Naive thymus-derived CD8-positive, alpha-beta T cell (primary cell): ENCODE measurements around the gene COL4A1. TPM values are rescaled to one million over a fixed set of nuclear protein-coding genes. Genes with fewer than 3 reads are reported as not detected.

ENCODE experiments used
- ATAC-seq, 2 donors: fragments of 150-1000 bp; cut with Tn5 transposase in 1 of 2; sonication (Bioruptor Pico), chemical (Tn5 transposase) in 1 of 2; 1 replicate in 1 of 2; 2 replicates in 1 of 2; pipeline ENCODE4 v1.10.0; 2021; ENCODE audit warnings: mild to moderate bottlenecking in 2 of 2, moderate library complexity in 2 of 2
- POLR2A ChIA-PET: fragments of 350-600 bp; sonication (Branson Sonifier 250); formaldehyde crosslinking; loops from one replicate; lab custom pipeline; 2021; ENCODE audit warnings: antibody characterized with exemption; lab: Charles Lee
- DNase-seq, 10 donors: peaks; one replicate each; pipeline versions ENCODE4 v3.0.0 to v3.0.0-alpha.2; 2020 to 2022
- H3K27ac Mint-ChIP-seq, 10 donors: one replicate each; pipeline ENCODE4 v1.8.0; 2020 to 2022; ENCODE audit warnings: mild to moderate bottlenecking in 10 of 10, mixed read lengths in 10 of 10, moderate library complexity in 4 of 10, inconsistent platforms in 1 of 10
- H3K27me3 Mint-ChIP-seq, 5 donors: one replicate each; pipeline ENCODE4 v1.8.0; 2021 to 2022; ENCODE audit warnings: mixed read lengths in 5 of 5
- H3K36me3 Mint-ChIP-seq, 3 donors: one replicate each; pipeline ENCODE4 v1.8.0; 2020 to 2022; ENCODE audit warnings: mixed read lengths in 3 of 3, mild to moderate bottlenecking in 2 of 3, inconsistent platforms in 1 of 3
- H3K4me1 Mint-ChIP-seq, 4 donors: one replicate each; pipeline ENCODE4 v1.8.0; 2021 to 2022; ENCODE audit warnings: mixed read lengths in 4 of 4
- H3K4me3 Mint-ChIP-seq, 10 donors: one replicate each; pipeline ENCODE4 v1.8.0; 2020 to 2022; ENCODE audit warnings: mild to moderate bottlenecking in 10 of 10, mixed read lengths in 10 of 10, moderate library complexity in 6 of 10, inconsistent platforms in 1 of 10
- H3K9me3 Mint-ChIP-seq, 9 donors: one replicate each; pipeline ENCODE4 v1.8.0; 2020 to 2022; ENCODE audit warnings: mixed read lengths in 9 of 9, mild to moderate bottlenecking in 3 of 9, inconsistent platforms in 1 of 9, moderate library complexity in 1 of 9
- polyA plus RNA-seq, 3 donors: library from polyadenylated mRNA; unstranded; fragments of 300-500 nt; fragmentation: Illumina TruSeq; gene quantifications; one replicate each; pipeline ENCODE4 v1.2.3, GENCODE V29; 2021
- total RNA-seq, 8 experiments: library from RNA in 2 of 8; stranded (reverse) in 2 of 8; gene quantifications; one replicate each; pipeline ENCODE4 v1.2.3 and lab custom pipeline; 2021 to 2026

Gene COL4A1
- total and polyA plus RNA-seq, 5 experiments from 2014 or later, result not detected

- POLR2A ChIA-PET, result no interaction called here
- Mint-ChIP-seq H3K4me1 (peaks cover 6 to 13% (median 10%) of the 10 kb centered on the region in 4 donors), H3K27ac (peak overlapping the region in 3 of 10 donors; percentile 33 to 57 (median 36)), H3K27me3 (peaks cover 13 to 60% (median 21%) of the 10 kb centered on the region in 5 donors), H3K36me3 (peaks cover 0 to 5% (median 0%) of the 10 kb centered on the region in 3 donors), H3K4me3 (peak overlapping the region; percentile 68 to 83 (median 80)), H3K9me3 (peaks cover 2 to 15% (median 11%) of the 10 kb centered on the region in 9 donors)
- ATAC-seq (peak; percentile 68), DNase-seq (peak in 4 of 10 donors; percentile 2 to 42 (median 10))
Observed at GRCh38 chr13:110138010-110138699, 168.8 kb downstream of the COL4A1 start.

- POLR2A ChIA-PET, result no interaction called here
- peaks cover 14 to 60% (median 21%) of the 10 kb centered on the region in 5 donors for H3K27me3 Mint-ChIP-seq
- H3K36me3 Mint-ChIP-seq, result no peaks in the 10 kb centered on the region
- ATAC-seq, result peak; percentile 53 to 57
- H3K4me1 Mint-ChIP-seq, result peaks cover 6 to 13% (median 10%) of the 10 kb centered on the region in 4 donors
- H3K4me3 Mint-ChIP-seq, result peak overlapping the region; percentile 68 to 83 (median 80)
- DNase-seq, result no peak
- H3K27ac Mint-ChIP-seq, result peak overlapping the region in 3 of 10 donors; percentile 33 to 57 (median 36)
- H3K9me3 Mint-ChIP-seq, result peaks cover 2 to 10% (median 5%) of the 10 kb centered on the region in 9 donors
Observed at GRCh38 chr13:110137680-110138009, 169.3 kb downstream of the COL4A1 start.

- H3K9me3 Mint-ChIP-seq, result peaks cover 0 to 8% (median under 1%) of the 10 kb centered on the region in 9 donors
- ATAC-seq (no peak), DNase-seq (no peak)
- H3K27ac Mint-ChIP-seq, result no peak overlapping the region
- peak overlapping the region in 9 of 10 donors; percentile 51 to 83 (median 80) for H3K4me3 Mint-ChIP-seq
- POLR2A ChIA-PET, result interaction anchor here (0.6 kb wide), 1 partner anchor 1843 kb away, joined by 3 read pairs; no protein-coding TSS in a partner anchor
- H3K27me3 Mint-ChIP-seq, result peaks cover 14 to 60% (median 21%) of the 10 kb centered on the region in 5 donors
- H3K36me3 Mint-ChIP-seq, result no peaks in the 10 kb centered on the region
- peaks cover 6 to 13% (median 10%) of the 10 kb centered on the region in 4 donors for H3K4me1 Mint-ChIP-seq
Observed at GRCh38 chr13:110136660-110137585, 170.0 kb downstream of the COL4A1 start.

DNA sequence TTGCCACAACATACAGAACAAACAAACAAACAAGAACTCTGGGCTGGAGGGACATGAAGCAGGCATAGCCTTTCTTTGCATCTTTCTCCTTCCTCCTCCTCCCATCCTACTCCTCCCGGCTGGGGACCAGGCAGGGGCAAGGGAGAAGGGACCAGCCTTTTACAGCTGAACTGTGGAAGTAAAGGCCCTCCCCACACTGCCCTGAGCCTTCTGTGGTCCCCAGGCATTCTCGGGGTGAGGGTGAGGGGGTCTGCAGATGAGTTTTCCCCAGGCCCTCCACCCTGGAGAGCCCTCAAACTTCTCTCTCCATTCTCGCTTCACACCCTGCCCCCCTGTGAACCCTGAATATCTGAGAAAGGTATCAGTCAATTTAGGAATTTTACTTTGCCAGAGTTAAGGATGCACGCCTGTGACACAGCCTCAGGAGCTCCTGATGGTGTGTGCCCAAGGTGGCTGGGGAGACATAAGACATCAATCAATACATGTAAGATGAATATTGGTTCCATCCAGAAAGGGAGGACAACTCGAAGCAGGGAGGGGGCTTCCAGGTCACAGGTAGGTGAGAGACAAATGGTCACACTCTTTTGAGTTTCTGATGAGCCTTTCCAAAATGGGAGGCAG, 170.9 kb downstream of the COL4A1 start:
- H3K27ac Mint-ChIP-seq, result no peak overlapping the region
- peaks cover 6 to 13% (median 10%) of the 10 kb centered on the region in 4 donors for H3K4me1 Mint-ChIP-seq
- DNase-seq (no peak), ATAC-seq (no peak)
- peaks cover 14 to 54% (median 17%) of the 10 kb centered on the region in 5 donors for H3K27me3 Mint-ChIP-seq
- peaks cover 0 to 3% (median 0%) of the 10 kb centered on the region in 9 donors for H3K9me3 Mint-ChIP-seq
- POLR2A ChIA-PET, result no interaction called here
- H3K4me3 Mint-ChIP-seq, result peak overlapping the region in 1 of 10 donors; percentile 29
- no peaks in the 10 kb centered on the region for H3K36me3 Mint-ChIP-seq

GRCh38 chr13:110134801-110135200, 172.2 kb downstream of the COL4A1 start:
- no peaks in the 10 kb centered on the region for H3K36me3 Mint-ChIP-seq
- DNase-seq, result no peak
- no peaks in the 10 kb centered on the region for H3K9me3 Mint-ChIP-seq
- POLR2A ChIA-PET, result no interaction called here
- H3K27me3 Mint-ChIP-seq, result peaks cover 17 to 54% (median 22%) of the 10 kb centered on the region in 5 donors
- no peak for ATAC-seq
- peaks cover 6 to 13% (median 10%) of the 10 kb centered on the region in 4 donors for H3K4me1 Mint-ChIP-seq
- no peak overlapping the region for H3K4me3 Mint-ChIP-seq
- H3K27ac Mint-ChIP-seq, result no peak overlapping the region

DNA sequence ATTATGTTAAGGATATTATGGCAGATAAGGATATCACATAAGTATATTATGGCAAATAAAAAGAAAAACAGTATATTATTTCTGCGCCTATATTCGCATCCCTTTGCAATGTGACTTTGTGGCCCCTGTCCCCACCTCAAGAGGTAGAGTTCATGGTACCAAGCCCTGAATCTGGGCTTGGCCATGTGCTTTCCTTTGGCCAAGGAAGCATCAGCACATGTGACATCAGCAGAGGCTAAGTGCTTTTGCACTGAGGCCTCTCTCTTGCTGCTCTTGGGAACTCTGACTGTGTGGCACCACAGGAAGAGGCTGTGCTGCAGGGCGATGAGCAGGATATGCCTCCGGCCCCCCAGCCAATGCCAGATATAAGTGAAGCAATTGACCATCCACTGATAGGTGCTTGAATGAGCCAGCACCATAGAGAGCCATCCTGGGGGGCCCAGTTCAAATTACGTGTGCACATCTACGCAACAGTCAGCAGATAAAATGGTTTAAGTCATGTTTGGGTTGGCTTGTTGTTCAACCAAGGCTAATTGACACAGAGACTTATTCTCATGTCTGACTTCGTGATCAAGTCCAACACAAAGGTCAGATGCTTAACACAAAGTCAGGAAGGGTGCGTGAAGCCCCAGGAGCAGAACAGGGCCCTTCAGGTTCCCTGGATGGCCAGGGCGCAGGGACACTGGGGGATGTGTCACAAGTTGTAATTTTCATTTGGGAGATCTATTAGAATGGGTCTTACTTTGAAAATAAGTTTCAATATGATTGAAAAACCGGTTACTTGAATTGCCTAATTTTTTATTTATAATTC, 173.3 kb downstream of the COL4A1 start:
- Mint-ChIP-seq H3K36me3 (no peaks in the 10 kb centered on the region), H3K9me3 (peaks cover 0 to 2% (median 0%) of the 10 kb centered on the region in 9 donors), H3K4me3 (no peak overlapping the region), H3K27ac (no peak overlapping the region), H3K4me1 (peaks cover 6 to 11% (median 10%) of the 10 kb centered on the region in 4 donors), H3K27me3 (peaks cover 13 to 46% (median 23%) of the 10 kb centered on the region in 5 donors)
- no peak for ATAC-seq
- DNase-seq, result no peak
- POLR2A ChIA-PET, result no interaction called here

DNA sequence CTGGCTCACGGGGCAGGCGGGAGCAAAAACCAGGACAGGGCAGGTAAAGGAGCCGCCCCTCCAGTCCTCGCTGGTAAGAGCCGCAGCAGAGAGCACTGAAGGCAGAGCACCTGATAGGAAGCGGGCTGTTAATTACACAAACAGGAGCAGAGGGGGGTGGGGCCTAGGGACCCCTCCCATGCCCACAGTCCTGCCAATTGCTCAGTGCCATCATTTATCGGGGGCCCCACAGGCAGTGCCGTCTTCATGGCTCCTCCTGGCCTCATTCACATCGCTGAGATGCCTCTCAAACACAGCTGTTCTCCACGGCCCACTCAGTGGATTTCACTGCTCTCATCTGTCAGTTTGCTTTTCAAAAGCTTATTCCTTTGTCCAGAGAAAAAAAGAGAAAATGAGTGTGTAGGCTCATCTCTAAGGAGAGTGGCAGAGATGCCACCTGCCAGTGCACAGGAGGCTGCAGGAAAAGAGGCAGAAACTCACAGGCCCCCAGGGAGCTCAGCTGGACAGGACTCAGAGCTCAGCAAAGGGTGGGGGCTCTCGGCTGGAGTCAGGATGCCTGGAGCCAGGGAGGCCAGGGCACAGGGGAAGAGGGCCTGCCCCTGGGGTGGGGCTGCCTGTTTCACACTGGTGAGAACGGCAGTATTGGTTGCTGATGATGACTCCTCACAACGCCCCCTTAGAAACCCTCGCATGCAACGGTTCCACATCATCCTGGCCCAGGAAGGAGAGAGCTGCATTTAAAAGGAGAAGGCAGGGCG, 174.6 kb downstream of the COL4A1 start:
- no peak for DNase-seq
- Mint-ChIP-seq H3K4me3 (no peak overlapping the region), H3K27ac (no peak overlapping the region), H3K27me3 (peaks cover 13 to 48% (median 19%) of the 10 kb centered on the region in 5 donors), H3K4me1 (peaks cover 2 to 4% (median 4%) of the 10 kb centered on the region in 4 donors), H3K9me3 (peaks cover 0 to 4% (median 0%) of the 10 kb centered on the region in 9 donors), H3K36me3 (no peaks in the 10 kb centered on the region)
- no peak for ATAC-seq
- POLR2A ChIA-PET, result no interaction called here

- ATAC-seq (no peak), DNase-seq (no peak)
- Mint-ChIP-seq H3K4me3 (no peak overlapping the region), H3K27me3 (peaks cover 13 to 48% (median 26%) of the 10 kb centered on the region in 5 donors), H3K4me1 (peaks cover 0 to 4% (median under 1%) of the 10 kb centered on the region in 4 donors), H3K36me3 (no peaks in the 10 kb centered on the region), H3K9me3 (peaks cover 0 to 4% (median 0%) of the 10 kb centered on the region in 9 donors), H3K27ac (no peak overlapping the region)
- POLR2A ChIA-PET, result no interaction called here
Observed at GRCh38 chr13:110131424-110131823, 175.5 kb downstream of the COL4A1 start.

- no peak for DNase-seq
Observed at GRCh38 chr13:110130431-110130830, 176.5 kb downstream of the COL4A1 start.

GRCh38 chr13:110129539-110130186, 177.3 kb downstream of the COL4A1 start:
- ATAC-seq (no peak), DNase-seq (no peak)
- peaks cover 16 to 55% (median 35%) of the 10 kb centered on the region in 5 donors for H3K27me3 Mint-ChIP-seq
- no peak overlapping the region for H3K27ac Mint-ChIP-seq
- H3K4me1 Mint-ChIP-seq, result peaks cover 0 to 3% (median 0%) of the 10 kb centered on the region in 4 donors
- H3K36me3 Mint-ChIP-seq, result no peaks in the 10 kb centered on the region
- no peak overlapping the region for H3K4me3 Mint-ChIP-seq
- H3K9me3 Mint-ChIP-seq, result peaks cover 0 to 4% (median 0%) of the 10 kb centered on the region in 9 donors
- POLR2A ChIA-PET, result no interaction called here

More at GRCh38 chr13:110130431-110130830, 176.5 kb downstream of the COL4A1 start:
- H3K9me3 Mint-ChIP-seq, result peaks cover 0 to 4% (median 0%) of the 10 kb centered on the region in 9 donors
- no peak for ATAC-seq
- POLR2A ChIA-PET, result no interaction called here
- H3K4me3 Mint-ChIP-seq, result no peak overlapping the region
- H3K4me1 Mint-ChIP-seq, result peaks cover 0 to 3% (median 0%) of the 10 kb centered on the region in 4 donors
- peaks cover 14 to 48% (median 32%) of the 10 kb centered on the region in 5 donors for H3K27me3 Mint-ChIP-seq
- H3K36me3 Mint-ChIP-seq, result no peaks in the 10 kb centered on the region
- H3K27ac Mint-ChIP-seq, result no peak overlapping the region

- Mint-ChIP-seq H3K27me3 (peaks cover 14 to 61% (median 38%) of the 10 kb centered on the region in 5 donors), H3K9me3 (peaks cover 0 to 4% (median 0%) of the 10 kb centered on the region in 9 donors), H3K4me1 (peaks cover 0 to 3% (median 0%) of the 10 kb centered on the region in 4 donors), H3K27ac (no peak overlapping the region), H3K4me3 (no peak overlapping the region), H3K36me3 (no peaks in the 10 kb centered on the region)
- DNase-seq (no peak), ATAC-seq (no peak)
- POLR2A ChIA-PET, result no interaction called here
Observed at GRCh38 chr13:110129076-110129475, 177.9 kb downstream of the COL4A1 start.
